Measurements from ENCODE around the gene EPC1.
"Not testable (repeated sequence)": the region's sequence is repeated elsewhere in the genome, so short reads cannot be mapped to it uniquely, and the experiment has no call there.

EPC1 gene

GRCh38 chr10:32225976-32226375, 121.0 kb downstream of the EPC1 start:
- DNase-seq (ENCODE audit: low read depth): no peak
- TF ChIP-seq CTCF (conservative IDR thresholded peaks at IDR 0.05; ENCODE audit: low read depth, low read length): no peak
- no peak overlapping the region for H3K4me3 ChIP-seq (ENCODE audit: low read depth, low read length)

DNA sequence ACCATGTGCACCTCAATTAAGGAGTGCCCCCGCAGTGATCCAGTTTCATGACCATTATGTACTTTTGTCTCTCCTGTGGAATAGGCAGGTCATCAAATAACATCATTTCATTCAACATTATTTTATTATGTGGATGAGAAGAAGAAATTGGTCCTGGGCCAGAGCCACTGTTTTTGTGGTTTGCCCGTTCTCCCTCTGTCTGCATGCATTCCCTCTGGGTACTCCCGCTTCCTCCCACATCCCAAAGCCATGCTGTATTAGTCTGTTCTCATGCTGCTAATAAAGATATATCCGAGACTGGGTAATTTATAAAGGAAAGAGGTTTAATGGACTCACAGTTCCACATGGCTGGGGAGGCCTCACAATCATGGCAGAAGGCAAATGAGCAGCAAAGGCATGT, 124.6 kb downstream of the EPC1 start:
- not testable (repeated sequence) for H3K4me3 ChIP-seq (ENCODE audit: low read depth, low read length); DNase-seq (ENCODE audit: low read depth)

DNA sequence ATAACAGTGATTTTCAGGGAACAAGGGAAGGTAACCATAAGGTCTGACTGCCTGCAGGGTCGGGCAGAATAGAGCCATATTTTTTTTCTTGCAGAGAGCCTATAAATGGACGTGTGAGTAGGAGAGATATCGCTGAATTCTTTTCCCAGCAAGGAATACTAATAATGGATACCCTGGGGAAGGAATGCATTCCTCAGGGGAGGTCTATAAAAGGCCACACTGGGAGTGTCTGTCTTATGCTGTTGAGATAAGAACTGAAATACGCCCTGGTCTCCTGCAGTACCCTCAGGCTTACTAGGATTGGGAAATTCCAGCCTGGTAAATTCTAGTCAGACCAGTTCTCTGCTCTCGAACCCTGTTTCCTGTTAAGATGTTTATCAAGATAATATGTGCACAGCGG, 127.8 kb downstream of the EPC1 start:
- not testable (repeated sequence) for DNase-seq (ENCODE audit: low read depth)

DNA sequence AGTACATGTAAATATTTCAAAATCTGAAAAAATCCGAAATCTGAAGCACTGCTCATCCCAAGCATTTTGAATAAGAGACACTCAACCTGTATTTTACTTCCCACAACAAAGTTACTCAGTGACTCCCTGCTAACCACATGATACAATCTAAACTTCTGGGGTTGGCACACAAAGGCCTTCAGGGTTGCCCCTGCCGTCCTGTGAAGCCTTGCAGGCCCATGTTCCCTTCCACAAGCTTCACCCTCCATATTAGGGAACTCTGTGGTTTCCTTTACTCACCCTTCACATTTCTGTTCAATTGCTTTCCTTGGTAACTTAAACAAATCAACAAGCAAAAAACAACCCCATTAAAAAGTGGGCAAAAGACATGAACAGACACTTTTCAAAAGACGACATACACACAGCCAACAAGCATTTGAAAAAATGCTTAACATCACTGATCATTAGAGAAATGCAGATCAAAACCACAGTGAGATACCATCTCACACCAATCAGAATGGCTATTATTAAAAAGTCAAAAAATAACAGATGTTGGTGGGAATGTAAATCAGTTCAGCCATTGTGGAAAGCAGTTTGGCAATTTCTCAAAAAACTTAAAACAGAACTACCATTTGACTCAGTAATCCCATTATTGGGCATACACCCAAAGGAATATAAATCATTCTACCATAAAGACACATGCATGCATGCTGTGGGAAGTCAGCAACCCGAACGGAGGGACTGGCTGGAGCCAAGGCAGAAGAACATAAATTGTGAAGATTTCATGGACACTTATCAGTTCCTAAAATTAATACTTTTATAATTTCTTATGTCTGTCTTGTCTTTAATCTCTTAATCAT, 128.5 kb downstream of the EPC1 start:
- not testable (repeated sequence) for DNase-seq (ENCODE audit: low read depth); H3K4me3 ChIP-seq (ENCODE audit: low read depth, low read length)

More for the DNA sequence above, 127.8 kb downstream of the EPC1 start:
- H3K4me3 ChIP-seq (ENCODE audit: low read depth, low read length): not testable (repeated sequence)
